HEK293 (cell line): Measurements from ENCODE around the gene ASAP2.

ENCODE experiments used
- CTCF ChIA-PET: fragments of 350-600 bp; formaldehyde crosslinking; extraction: SDS; loops from one replicate; lab custom pipeline; 2021; ENCODE audit warnings: antibody characterized with exemption; lab: Yijun Ruan, JAX
- POLR2A ChIA-PET: fragments of 300-600 bp; formaldehyde crosslinking; extraction: SDS; loops from one replicate; lab custom pipeline; 2020; ENCODE audit warnings: antibody characterized with exemption, inconsistent platforms; lab: Yijun Ruan, JAX
- H3K27ac ChIP-seq: fragments of 200-500 bp; sonication (Bioruptor generic); 2 replicates; pipeline ENCODE4 v1.5.1; 2014; ENCODE audit warnings: low read depth, low read length, control low read depth, inconsistent platforms; ENCODE audit errors: extremely low read depth
- H3K36me3 ChIP-seq, 2 experiments: fragments of 200-500 bp in 1 of 2; sonication (Bioruptor generic) in 1 of 2; 1 replicate in 1 of 2; 2 replicates in 1 of 2; pipeline ENCODE4 v1.5.1; 2014 to 2017; ENCODE audit warnings: inconsistent platforms in 2 of 2, low read length in 2 of 2; ENCODE audit not compliant: control insufficient read depth in 2 of 2, insufficient read depth in 1 of 2
- H3K4me1 ChIP-seq: fragments of 200-500 bp; sonication (Bioruptor generic); 2 replicates; pipeline ENCODE4 v1.5.1; 2014; ENCODE audit warnings: mild to moderate bottlenecking, low read length, inconsistent platforms; ENCODE audit not compliant: control insufficient read depth, insufficient read depth
- H3K4me3 ChIP-seq: 2 replicates; pipeline ENCODE4 v1.5.1; 2011; ENCODE audit warnings: low read depth, mild to moderate bottlenecking, control low read depth, low read length, moderate library complexity
- H3K9me3 ChIP-seq: fragments of 200-500 bp; sonication (Bioruptor generic); 2 replicates; pipeline ENCODE4 v1.5.1; 2014; ENCODE audit warnings: low read depth, low read length, inconsistent platforms; ENCODE audit not compliant: control insufficient read depth, insufficient read depth
- KLF1 ChIP-seq: fragments of 450-650 bp; formaldehyde crosslinking; IDR thresholded peaks from 2 replicates; pipeline ENCODE4 v1.5.1; 2016; ENCODE audit warnings: missing biosample characterization, missing genetic modification characterization
- KLF17 ChIP-seq: fragments of 450-650 bp; formaldehyde crosslinking; IDR thresholded peaks from 2 replicates; pipeline ENCODE4 v1.5.1; 2016; ENCODE audit warnings: missing biosample characterization, missing genetic modification characterization
- YY2 ChIP-seq: fragments of 450-650 bp; formaldehyde crosslinking; IDR thresholded peaks from 2 replicates; pipeline ENCODE4 v1.5.1; 2016; ENCODE audit warnings: missing biosample characterization, missing genetic modification characterization
- ZBTB17 ChIP-seq: fragments of 450-650 bp; formaldehyde crosslinking; IDR thresholded peaks from 2 replicates; pipeline ENCODE4 v1.5.1; 2016; ENCODE audit warnings: missing biosample characterization, missing genetic modification characterization
- ZFHX2 ChIP-seq: fragments of 450-650 bp; formaldehyde crosslinking; conservative IDR thresholded peaks from 2 replicates; pipeline ENCODE4 v1.5.1; 2016; ENCODE audit warnings: missing biosample characterization, missing genetic modification characterization
- ZNF202 ChIP-seq: fragments of 450-650 bp; formaldehyde crosslinking; IDR thresholded peaks from 2 replicates; pipeline ENCODE4 v1.5.1; 2016; ENCODE audit warnings: missing biosample characterization, missing genetic modification characterization, borderline replicate concordance
- ZNF24 ChIP-seq: fragments of 450-650 bp; formaldehyde crosslinking; IDR thresholded peaks from 2 replicates; pipeline ENCODE4 v1.5.1; 2016; ENCODE audit warnings: missing biosample characterization, missing genetic modification characterization
- ZNF366 ChIP-seq: fragments of 450-650 bp; formaldehyde crosslinking; conservative IDR thresholded peaks from 2 replicates; pipeline ENCODE4 v1.5.1; 2016; ENCODE audit warnings: missing biosample characterization, missing genetic modification characterization
- ZNF416 ChIP-seq: fragments of 450-650 bp; formaldehyde crosslinking; IDR thresholded peaks from 2 replicates; pipeline ENCODE4 v1.5.1; 2016; ENCODE audit warnings: missing biosample characterization, missing genetic modification characterization
- ZNF664 ChIP-seq: fragments of 450-650 bp; formaldehyde crosslinking; IDR thresholded peaks from 2 replicates; pipeline ENCODE4 v1.5.1; 2016; ENCODE audit warnings: missing biosample characterization, missing genetic modification characterization
- TF ChIP-seq, protein P1 (sequence below): fragments of 450-650 bp; formaldehyde crosslinking; IDR thresholded peaks from 2 replicates; pipeline ENCODE4; 2016; ENCODE audit warnings: missing biosample characterization, missing genetic modification characterization
- TF ChIP-seq, protein P2 (sequence below): fragments of 450-650 bp; IDR thresholded peaks from 2 replicates; pipeline ENCODE4 v1.5.1; 2018; ENCODE audit warnings: missing biosample characterization, missing genetic modification characterization
- TF ChIP-seq, protein P3 (sequence below): fragments of 450-650 bp; formaldehyde crosslinking; IDR thresholded peaks from 2 replicates; pipeline ENCODE4 v1.5.1; 2016; ENCODE audit warnings: missing biosample characterization, missing genetic modification characterization

The ASAP2 gene

DNA sequence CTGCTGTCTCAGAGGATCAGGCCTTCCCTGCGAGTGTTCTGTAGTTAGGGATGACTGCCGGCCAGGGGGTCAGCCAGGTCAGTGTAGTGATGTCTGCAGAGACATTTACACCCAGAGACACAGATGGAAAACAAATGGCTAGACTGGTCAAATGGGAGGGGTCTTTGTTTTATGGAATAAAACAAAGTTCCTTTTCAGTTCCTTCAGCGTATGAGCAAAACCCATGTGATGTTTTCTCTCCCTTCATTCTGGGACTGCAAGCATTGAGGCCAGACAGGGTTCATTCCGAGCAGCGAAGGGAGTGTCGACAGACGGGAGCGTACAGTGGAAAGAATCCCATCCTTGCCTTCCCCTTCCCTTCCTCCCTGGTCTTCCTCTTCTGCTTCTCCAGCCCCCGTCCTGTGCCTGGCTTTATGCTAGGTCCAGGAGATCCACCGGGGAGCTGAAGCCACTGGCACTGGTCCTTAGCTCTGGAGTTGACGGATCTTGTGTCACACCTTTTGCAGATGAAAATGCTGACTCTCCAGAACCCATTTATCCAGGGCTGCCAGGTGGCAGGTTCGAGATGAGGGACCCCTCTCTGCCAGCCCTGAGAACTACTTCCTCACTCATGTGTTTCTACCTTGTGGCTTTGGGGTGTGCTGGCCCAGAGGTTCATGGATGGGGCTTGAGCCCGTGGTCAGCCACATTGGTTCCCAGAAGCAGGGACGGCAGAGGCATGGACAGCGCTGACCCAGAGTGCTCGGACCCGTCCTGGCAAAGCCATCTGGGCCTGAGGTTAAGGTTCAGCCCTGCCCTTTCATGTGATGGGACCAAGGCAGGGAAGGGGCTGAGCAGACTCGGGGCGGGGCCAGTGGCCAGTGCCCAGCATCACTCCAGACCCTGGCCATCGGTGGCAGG lies 192.5 kb downstream of the ASAP2 start:
- no peak overlapping the region for H3K27ac ChIP-seq
- H3K4me1 ChIP-seq, result no peaks in the 10 kb centered on the region
- POLR2A ChIA-PET, result interaction anchor here (0.7 kb wide), 1 partner anchor 55 kb away, joined by 9 read pairs; no protein-coding TSS in a partner anchor
- TF ChIP-seq, protein P1, sequence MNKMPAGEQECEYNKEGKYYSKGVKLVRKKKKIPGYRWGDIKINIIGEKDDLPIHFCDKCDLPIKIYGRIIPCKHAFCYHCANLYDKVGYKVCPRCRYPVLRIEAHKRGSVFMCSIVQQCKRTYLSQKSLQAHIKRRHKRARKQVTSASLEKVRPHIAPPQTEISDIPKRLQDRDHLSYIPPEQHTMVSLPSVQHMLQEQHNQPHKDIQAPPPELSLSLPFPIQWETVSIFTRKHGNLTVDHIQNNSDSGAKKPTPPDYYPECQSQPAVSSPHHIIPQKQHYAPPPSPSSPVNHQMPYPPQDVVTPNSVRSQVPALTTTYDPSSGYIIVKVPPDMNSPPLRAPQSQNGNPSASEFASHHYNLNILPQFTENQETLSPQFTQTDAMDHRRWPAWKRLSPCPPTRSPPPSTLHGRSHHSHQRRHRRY (tag by site-specific recombination), result no peak
- TF ChIP-seq, protein P2, sequence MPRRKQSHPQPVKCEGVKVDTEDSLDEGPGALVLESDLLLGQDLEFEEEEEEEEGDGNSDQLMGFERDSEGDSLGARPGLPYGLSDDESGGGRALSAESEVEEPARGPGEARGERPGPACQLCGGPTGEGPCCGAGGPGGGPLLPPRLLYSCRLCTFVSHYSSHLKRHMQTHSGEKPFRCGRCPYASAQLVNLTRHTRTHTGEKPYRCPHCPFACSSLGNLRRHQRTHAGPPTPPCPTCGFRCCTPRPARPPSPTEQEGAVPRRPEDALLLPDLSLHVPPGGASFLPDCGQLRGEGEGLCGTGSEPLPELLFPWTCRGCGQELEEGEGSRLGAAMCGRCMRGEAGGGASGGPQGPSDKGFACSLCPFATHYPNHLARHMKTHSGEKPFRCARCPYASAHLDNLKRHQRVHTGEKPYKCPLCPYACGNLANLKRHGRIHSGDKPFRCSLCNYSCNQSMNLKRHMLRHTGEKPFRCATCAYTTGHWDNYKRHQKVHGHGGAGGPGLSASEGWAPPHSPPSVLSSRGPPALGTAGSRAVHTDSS (tag by site-specific recombination), result no peak
- TF ChIP-seq ZBTB17 (tag by site-specific recombination) (no peak), ZNF366 (tag by site-specific recombination) (no peak), ZNF664 (tag by site-specific recombination) (no peak), ZNF416 (tag by site-specific recombination) (no peak), ZNF24 (tag by site-specific recombination) (no peak), ZFHX2 (tag by site-specific recombination) (no peak)
- TF ChIP-seq, protein P3, sequence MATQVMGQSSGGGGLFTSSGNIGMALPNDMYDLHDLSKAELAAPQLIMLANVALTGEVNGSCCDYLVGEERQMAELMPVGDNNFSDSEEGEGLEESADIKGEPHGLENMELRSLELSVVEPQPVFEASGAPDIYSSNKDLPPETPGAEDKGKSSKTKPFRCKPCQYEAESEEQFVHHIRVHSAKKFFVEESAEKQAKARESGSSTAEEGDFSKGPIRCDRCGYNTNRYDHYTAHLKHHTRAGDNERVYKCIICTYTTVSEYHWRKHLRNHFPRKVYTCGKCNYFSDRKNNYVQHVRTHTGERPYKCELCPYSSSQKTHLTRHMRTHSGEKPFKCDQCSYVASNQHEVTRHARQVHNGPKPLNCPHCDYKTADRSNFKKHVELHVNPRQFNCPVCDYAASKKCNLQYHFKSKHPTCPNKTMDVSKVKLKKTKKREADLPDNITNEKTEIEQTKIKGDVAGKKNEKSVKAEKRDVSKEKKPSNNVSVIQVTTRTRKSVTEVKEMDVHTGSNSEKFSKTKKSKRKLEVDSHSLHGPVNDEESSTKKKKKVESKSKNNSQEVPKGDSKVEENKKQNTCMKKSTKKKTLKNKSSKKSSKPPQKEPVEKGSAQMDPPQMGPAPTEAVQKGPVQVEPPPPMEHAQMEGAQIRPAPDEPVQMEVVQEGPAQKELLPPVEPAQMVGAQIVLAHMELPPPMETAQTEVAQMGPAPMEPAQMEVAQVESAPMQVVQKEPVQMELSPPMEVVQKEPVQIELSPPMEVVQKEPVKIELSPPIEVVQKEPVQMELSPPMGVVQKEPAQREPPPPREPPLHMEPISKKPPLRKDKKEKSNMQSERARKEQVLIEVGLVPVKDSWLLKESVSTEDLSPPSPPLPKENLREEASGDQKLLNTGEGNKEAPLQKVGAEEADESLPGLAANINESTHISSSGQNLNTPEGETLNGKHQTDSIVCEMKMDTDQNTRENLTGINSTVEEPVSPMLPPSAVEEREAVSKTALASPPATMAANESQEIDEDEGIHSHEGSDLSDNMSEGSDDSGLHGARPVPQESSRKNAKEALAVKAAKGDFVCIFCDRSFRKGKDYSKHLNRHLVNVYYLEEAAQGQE, result no peak
- peaks cover 0 to 42% of the 10 kb centered on the region in 2 experiments; a peak in 2 of 3 replicates for H3K36me3 ChIP-seq
- H3K9me3 ChIP-seq, result no peaks in the 10 kb centered on the region
- H3K4me3 ChIP-seq, result no peak overlapping the region
- CTCF ChIA-PET, result interaction anchor here (0.6 kb wide), 1 partner anchor 608 kb away, joined by 4 read pairs; no protein-coding TSS in a partner anchor

DNA sequence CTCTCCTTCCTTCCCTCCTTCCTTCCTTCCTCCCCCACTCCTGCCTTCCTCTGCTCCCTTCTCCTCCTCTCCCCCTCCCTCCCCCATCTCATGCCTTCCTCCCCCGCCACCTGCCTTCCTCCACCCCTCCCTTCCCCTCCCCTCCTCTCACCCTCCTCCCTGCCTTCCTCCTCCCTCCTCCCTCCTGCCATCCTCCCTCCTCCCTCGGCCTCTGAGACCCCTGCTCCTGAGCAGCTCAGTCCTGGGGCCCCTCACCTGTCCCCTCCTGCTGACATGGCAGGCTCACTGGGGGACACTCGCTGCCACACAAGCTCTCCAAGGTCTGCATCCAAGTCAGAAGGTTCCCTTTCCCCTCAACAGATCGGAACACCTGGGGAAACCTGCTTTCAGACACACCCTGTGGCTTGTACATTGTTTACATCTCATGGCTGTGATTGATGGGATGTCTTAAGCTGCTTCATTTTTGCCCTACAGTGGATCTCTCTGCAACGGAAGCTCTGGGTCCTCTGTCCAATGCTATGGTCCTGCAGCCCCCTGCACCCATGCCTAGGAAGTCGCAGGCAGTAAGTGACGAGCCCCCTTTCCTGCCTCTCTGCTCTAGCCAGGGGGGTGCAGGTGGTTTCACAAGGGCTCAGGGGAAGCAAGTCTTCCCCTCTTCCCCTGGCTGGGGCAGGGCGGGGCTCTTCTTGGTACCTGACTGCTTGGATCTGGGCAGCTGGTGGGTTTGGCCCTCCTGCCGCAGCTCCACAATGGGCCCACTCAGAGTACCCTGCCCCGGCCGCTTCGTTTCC lies 193.9 kb downstream of the ASAP2 start:
- Histone ChIP-seq H3K4me3 (no peak overlapping the region), H3K9me3 (no peaks in the 10 kb centered on the region), H3K27ac (no peak overlapping the region), H3K36me3 (peaks cover 0 to 37% of the 10 kb centered on the region in 2 experiments; a peak in 2 of 3 replicates), H3K4me1 (no peaks in the 10 kb centered on the region)
- no peak for TF ChIP-seq ZNF202
- ChIA-PET POLR2A (no interaction called here), CTCF (no interaction called here)

DNA sequence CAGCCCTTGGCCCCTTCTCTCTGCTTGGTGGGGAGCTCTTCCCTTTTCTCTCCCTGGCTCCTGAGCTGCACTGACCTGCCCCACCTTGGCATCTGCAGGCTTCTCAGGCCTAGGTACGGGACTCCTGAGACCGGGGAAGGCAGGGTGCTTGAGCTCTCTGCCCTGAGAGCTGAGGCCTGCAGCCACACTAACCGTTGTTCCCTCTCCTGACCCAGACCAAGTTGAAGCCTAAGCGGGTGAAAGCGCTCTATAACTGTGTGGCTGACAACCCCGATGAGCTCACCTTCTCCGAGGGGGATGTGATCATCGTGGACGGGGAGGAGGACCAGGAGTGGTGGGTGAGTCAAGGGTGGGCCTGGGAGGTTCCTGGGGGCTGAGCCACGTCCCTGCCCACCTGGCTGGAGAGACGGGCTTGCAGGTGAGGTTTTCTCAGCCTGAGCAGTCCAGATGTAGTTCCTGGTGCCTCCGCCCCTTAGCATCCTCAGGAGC lies 194.5 kb downstream of the ASAP2 start:
- Histone ChIP-seq H3K4me1 (no peaks in the 10 kb centered on the region), H3K9me3 (no peaks in the 10 kb centered on the region), H3K4me3 (no peak overlapping the region), H3K36me3 (peaks cover 0 to 42% of the 10 kb centered on the region in 2 experiments; a peak in 2 of 3 replicates)
- POLR2A ChIA-PET, result no interaction called here
- TF ChIP-seq KLF17 (tag by site-specific recombination) (peak; percentile 74), KLF1 (peak; percentile 79), YY2 (tag by site-specific recombination) (no peak)
- TF ChIP-seq, all 188 proteins: peak for 2
- no peak overlapping the region for H3K27ac ChIP-seq
- CTCF ChIA-PET, result no interaction called here
